Gastrocnemius medialis (tissue), 4 donors: ENCODE data around the gene MAFB.

Source experiments
- POLR2A ChIP-seq, 2 donors: fragments of 450-650 bp; IDR thresholded peaks; one replicate each; pipeline ENCODE4 v1.6.1; 2017; ENCODE audit warnings: antibody characterized with exemption in 2 of 2, mild to moderate bottlenecking in 2 of 2, moderate library complexity in 2 of 2
- TF ChIP-seq, protein P1 (sequence below), 5 experiments: fragments of 450-650 bp in 3 of 5; fragments of 200-600 bp in 2 of 5; sonication (generic) in 2 of 5; IDR thresholded peaks in 4 of 5; conservative IDR thresholded peaks in 1 of 5; 1 replicate in 4 of 5; 2 replicates in 1 of 5; pipeline ENCODE4 v1.5.1; 2016 to 2019; ENCODE audit warnings: antibody characterized with exemption in 5 of 5, mild to moderate bottlenecking in 3 of 5, moderate library complexity in 3 of 5

DNA sequence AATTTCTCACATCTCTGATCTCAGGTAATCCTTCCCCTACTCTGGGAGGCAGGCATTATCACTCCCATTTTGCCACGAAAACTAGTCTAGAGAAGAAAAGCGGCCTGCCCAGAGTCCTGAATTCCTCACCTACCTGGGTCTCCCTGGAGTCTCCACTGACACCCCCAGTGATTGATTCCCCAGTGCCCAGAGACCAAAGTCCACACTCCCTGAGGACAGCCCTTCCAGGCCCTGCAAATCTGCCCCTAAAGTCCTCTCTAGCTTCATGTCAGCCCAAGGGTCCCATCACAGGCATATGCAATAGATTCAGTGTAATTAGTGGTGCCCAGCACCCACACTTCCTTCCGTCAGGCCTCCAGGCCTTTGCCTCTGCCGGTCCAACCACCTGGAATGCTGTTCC is 47.2 kb downstream of the MAFB start:
- TF ChIP-seq POLR2A (IDR thresholded peaks at IDR 0.05) = no peak
- TF ChIP-seq, protein P1, sequence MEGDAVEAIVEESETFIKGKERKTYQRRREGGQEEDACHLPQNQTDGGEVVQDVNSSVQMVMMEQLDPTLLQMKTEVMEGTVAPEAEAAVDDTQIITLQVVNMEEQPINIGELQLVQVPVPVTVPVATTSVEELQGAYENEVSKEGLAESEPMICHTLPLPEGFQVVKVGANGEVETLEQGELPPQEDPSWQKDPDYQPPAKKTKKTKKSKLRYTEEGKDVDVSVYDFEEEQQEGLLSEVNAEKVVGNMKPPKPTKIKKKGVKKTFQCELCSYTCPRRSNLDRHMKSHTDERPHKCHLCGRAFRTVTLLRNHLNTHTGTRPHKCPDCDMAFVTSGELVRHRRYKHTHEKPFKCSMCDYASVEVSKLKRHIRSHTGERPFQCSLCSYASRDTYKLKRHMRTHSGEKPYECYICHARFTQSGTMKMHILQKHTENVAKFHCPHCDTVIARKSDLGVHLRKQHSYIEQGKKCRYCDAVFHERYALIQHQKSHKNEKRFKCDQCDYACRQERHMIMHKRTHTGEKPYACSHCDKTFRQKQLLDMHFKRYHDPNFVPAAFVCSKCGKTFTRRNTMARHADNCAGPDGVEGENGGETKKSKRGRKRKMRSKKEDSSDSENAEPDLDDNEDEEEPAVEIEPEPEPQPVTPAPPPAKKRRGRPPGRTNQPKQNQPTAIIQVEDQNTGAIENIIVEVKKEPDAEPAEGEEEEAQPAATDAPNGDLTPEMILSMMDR (IDR thresholded peaks at IDR 0.05 in 4 of 5, conservative IDR thresholded peaks at IDR 0.05 in 1 of 5) = no peak
